Measurements from ENCODE around the gene KIFC1.

Gene KIFC1

GRCh38 chr6:33430334-33430733, 38.7 kb downstream of the KIFC1 start:
- no peak overlapping the region for H3K27ac ChIP-seq
- TF ChIP-seq, protein P1, sequence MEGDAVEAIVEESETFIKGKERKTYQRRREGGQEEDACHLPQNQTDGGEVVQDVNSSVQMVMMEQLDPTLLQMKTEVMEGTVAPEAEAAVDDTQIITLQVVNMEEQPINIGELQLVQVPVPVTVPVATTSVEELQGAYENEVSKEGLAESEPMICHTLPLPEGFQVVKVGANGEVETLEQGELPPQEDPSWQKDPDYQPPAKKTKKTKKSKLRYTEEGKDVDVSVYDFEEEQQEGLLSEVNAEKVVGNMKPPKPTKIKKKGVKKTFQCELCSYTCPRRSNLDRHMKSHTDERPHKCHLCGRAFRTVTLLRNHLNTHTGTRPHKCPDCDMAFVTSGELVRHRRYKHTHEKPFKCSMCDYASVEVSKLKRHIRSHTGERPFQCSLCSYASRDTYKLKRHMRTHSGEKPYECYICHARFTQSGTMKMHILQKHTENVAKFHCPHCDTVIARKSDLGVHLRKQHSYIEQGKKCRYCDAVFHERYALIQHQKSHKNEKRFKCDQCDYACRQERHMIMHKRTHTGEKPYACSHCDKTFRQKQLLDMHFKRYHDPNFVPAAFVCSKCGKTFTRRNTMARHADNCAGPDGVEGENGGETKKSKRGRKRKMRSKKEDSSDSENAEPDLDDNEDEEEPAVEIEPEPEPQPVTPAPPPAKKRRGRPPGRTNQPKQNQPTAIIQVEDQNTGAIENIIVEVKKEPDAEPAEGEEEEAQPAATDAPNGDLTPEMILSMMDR (conservative IDR thresholded peaks at IDR 0.05): no peak
- no peak for TF ChIP-seq ZFX (IDR thresholded peaks at IDR 0.05)

GRCh38 chr6:33430991-33431879, 39.6 kb downstream of the KIFC1 start:
- TF ChIP-seq ZFX (IDR thresholded peaks at IDR 0.05): no peak
- TF ChIP-seq, protein P1 (conservative IDR thresholded peaks at IDR 0.05): no peak
- no peak overlapping the region for H3K27ac ChIP-seq

DNA sequence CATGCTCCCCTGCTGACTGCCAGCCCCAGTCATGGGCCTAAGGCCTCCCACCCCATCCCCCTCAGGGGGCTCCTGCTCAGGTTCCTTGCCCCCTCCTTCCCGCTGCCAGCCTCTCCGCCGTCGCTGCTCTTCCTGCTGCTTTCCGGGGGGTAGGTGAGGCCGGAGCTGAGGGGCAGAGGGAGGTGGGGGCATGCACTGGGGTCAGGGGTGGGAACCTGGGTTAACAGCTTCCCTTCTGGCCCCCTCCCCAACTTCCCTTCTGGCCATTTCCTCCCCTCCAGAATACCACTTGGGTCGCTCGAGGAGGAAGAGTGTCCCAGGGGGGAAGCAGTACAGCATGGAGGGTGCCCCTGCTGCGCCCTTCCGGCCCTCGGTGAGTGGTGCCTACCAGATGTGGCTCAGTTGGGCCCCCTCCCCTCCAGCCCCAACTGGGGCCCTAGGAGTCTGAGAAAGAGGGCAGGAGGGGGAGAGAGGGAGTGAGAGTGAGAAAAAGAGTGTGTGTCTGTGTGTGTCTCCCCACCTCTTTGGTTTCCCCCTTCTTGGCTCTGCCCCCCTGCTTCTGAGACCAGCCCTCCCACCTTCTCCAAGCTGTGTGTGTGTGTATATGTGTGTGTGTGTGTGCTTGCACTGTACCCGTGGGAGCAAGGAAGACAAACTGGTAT, 40.4 kb downstream of the KIFC1 start:
- no peak for TF ChIP-seq ZFX (IDR thresholded peaks at IDR 0.05)
- TF ChIP-seq, protein P1 (conservative IDR thresholded peaks at IDR 0.05): no peak
- no peak overlapping the region for H3K27ac ChIP-seq

GRCh38 chr6:33432546-33432945, 40.9 kb downstream of the KIFC1 start:
- no peak overlapping the region for H3K27ac ChIP-seq
- TF ChIP-seq, protein P1 (conservative IDR thresholded peaks at IDR 0.05): no peak
- TF ChIP-seq ZFX (IDR thresholded peaks at IDR 0.05): no peak

- TF ChIP-seq ZFX (IDR thresholded peaks at IDR 0.05): no peak
- TF ChIP-seq, protein P1 (conservative IDR thresholded peaks at IDR 0.05): no peak
- H3K27ac ChIP-seq: no peak overlapping the region
These were observed 41.4 kb downstream of the KIFC1 start for GRCh38 chr6:33433001-33433543.

GRCh38 chr6:33433544-33434191, 42.0 kb downstream of the KIFC1 start:
- no peak overlapping the region for H3K27ac ChIP-seq
- TF ChIP-seq, protein P1 (conservative IDR thresholded peaks at IDR 0.05): no peak
- TF ChIP-seq ZFX (IDR thresholded peaks at IDR 0.05): no peak
